Stomach smooth muscle (tissue), 2 donors: ENCODE data around the gene ATP6V1C2.
"Not testable (repeated sequence)": the region's sequence is repeated elsewhere in the genome, so short reads cannot be mapped to it uniquely, and the experiment has no call there.

Experiments
- H3K27ac ChIP-seq: one replicate; pipeline ENCODE4 v1.7.0; 2013; ENCODE audit warnings: mild to moderate bottlenecking, low read length, inconsistent platforms
- H3K27me3 ChIP-seq, 2 donors: one replicate each; pipeline ENCODE4 v1.7.0; 2013; ENCODE audit warnings: low read length in 2 of 2; ENCODE audit not compliant: insufficient read depth in 2 of 2, control insufficient read depth in 1 of 2
- H3K36me3 ChIP-seq, 2 donors: one replicate each; pipeline ENCODE4 v1.7.0; 2013; ENCODE audit warnings: low read length in 2 of 2; ENCODE audit not compliant: control insufficient read depth in 2 of 2, insufficient read depth in 2 of 2
- H3K4me1 ChIP-seq: one replicate; pipeline ENCODE4 v1.7.0; 2013; ENCODE audit warnings: low read length; ENCODE audit not compliant: control insufficient read depth, insufficient read depth
- H3K4me3 ChIP-seq, 2 donors: one replicate each; pipeline ENCODE4 v1.7.0; 2013; ENCODE audit warnings: low read length in 2 of 2
- H3K9ac ChIP-seq, 2 donors: one replicate each; pipeline ENCODE4 v1.7.0; 2013; ENCODE audit warnings: low read length in 2 of 2, mild to moderate bottlenecking in 1 of 2
- H3K9me3 ChIP-seq, 2 donors: one replicate each; pipeline ENCODE4 v1.7.0; 2013; ENCODE audit warnings: low read length in 2 of 2; ENCODE audit not compliant: control insufficient read depth in 2 of 2
- donor health status: healthy.
- donor health status: Pancreatic carcinoma.

The ATP6V1C2 gene

GRCh38 chr2:10813163-10814138 lies 92.0 kb downstream of the ATP6V1C2 start:
- H3K9me3 ChIP-seq, H3K27me3 ChIP-seq, H3K36me3 ChIP-seq: not testable (repeated sequence)
- peak overlapping the region; percentile 26 to 60 for H3K9ac ChIP-seq
- peak overlapping the region; percentile 67 for H3K27ac ChIP-seq
- peak overlapping the region; percentile 64 to 85 for H3K4me3 ChIP-seq
- peaks cover 13% of the 10 kb centered on the region for H3K4me1 ChIP-seq

- H3K4me1 ChIP-seq = peaks cover 13% of the 10 kb centered on the region
- no peaks in the 10 kb centered on the region for H3K36me3 ChIP-seq
- H3K4me3 ChIP-seq = no peak overlapping the region
- no peak overlapping the region for H3K27ac ChIP-seq
- H3K9ac ChIP-seq = no peak overlapping the region
- no peaks in the 10 kb centered on the region for H3K9me3 ChIP-seq
- H3K27me3 ChIP-seq = no peaks in the 10 kb centered on the region
These were observed 92.7 kb downstream of the ATP6V1C2 start for GRCh38 chr2:10814142-10814541.

- Histone ChIP-seq H3K9me3 (no peaks in the 10 kb centered on the region), H3K27ac (no peak overlapping the region), H3K27me3 (no peaks in the 10 kb centered on the region), H3K36me3 (no peaks in the 10 kb centered on the region), H3K9ac (no peak overlapping the region), H3K4me1 (peaks cover 13% of the 10 kb centered on the region), H3K4me3 (no peak overlapping the region)
These were observed 93.3 kb downstream of the ATP6V1C2 start for GRCh38 chr2:10814571-10815331.

GRCh38 chr2:10817413-10817812 lies 96.0 kb downstream of the ATP6V1C2 start:
- Histone ChIP-seq H3K27me3 (peaks cover 0 to 2% of the 10 kb centered on the region in 2 donors), H3K4me1 (peaks cover 2% of the 10 kb centered on the region)

GRCh38 chr2:10818305-10818704 lies 96.9 kb downstream of the ATP6V1C2 start:
- not testable (repeated sequence) for H3K27ac ChIP-seq, H3K27me3 ChIP-seq, H3K4me1 ChIP-seq, H3K36me3 ChIP-seq, H3K9me3 ChIP-seq, H3K4me3 ChIP-seq, H3K9ac ChIP-seq

More at GRCh38 chr2:10817413-10817812, 96.0 kb downstream of the ATP6V1C2 start:
- Histone ChIP-seq H3K27ac (no peak overlapping the region), H3K9me3 (no peaks in the 10 kb centered on the region), H3K36me3 (no peaks in the 10 kb centered on the region), H3K4me3 (no peak overlapping the region), H3K9ac (no peak overlapping the region)

- Histone ChIP-seq H3K9ac (no peak overlapping the region), H3K4me1 (no peaks in the 10 kb centered on the region), H3K27me3 (peaks cover 2% of the 10 kb centered on the region in 2 donors), H3K9me3 (no peaks in the 10 kb centered on the region), H3K27ac (no peak overlapping the region), H3K36me3 (no peaks in the 10 kb centered on the region), H3K4me3 (no peak overlapping the region)
These were observed 97.6 kb downstream of the ATP6V1C2 start for GRCh38 chr2:10818984-10819383.

GRCh38 chr2:10819714-10820314 lies 98.4 kb downstream of the ATP6V1C2 start:
- H3K4me3 ChIP-seq = no peak overlapping the region
- H3K27me3 ChIP-seq = peaks cover 2 to 5% of the 10 kb centered on the region in 2 donors
- H3K36me3 ChIP-seq = no peaks in the 10 kb centered on the region

GRCh38 chr2:10820562-10820961 lies 99.1 kb downstream of the ATP6V1C2 start:
- Histone ChIP-seq H3K9ac (no peak overlapping the region), H3K4me3 (no peak overlapping the region), H3K4me1 (no peaks in the 10 kb centered on the region), H3K27ac (no peak overlapping the region), H3K27me3 (peaks cover 4 to 5% of the 10 kb centered on the region in 2 donors), H3K36me3 (no peaks in the 10 kb centered on the region), H3K9me3 (no peaks in the 10 kb centered on the region)

More at GRCh38 chr2:10819714-10820314, 98.4 kb downstream of the ATP6V1C2 start:
- Histone ChIP-seq H3K9ac (no peak overlapping the region), H3K9me3 (no peaks in the 10 kb centered on the region), H3K27ac (no peak overlapping the region), H3K4me1 (no peaks in the 10 kb centered on the region)

- Histone ChIP-seq H3K4me1 (no peaks in the 10 kb centered on the region), H3K27me3 (peaks cover 5% of the 10 kb centered on the region in 2 donors), H3K9me3 (no peaks in the 10 kb centered on the region), H3K4me3 (no peak overlapping the region), H3K9ac (no peak overlapping the region), H3K27ac (no peak overlapping the region), H3K36me3 (no peaks in the 10 kb centered on the region)
These were observed 99.7 kb downstream of the ATP6V1C2 start for GRCh38 chr2:10820978-10821695.

- Histone ChIP-seq H3K9me3 (no peaks in the 10 kb centered on the region), H3K4me1 (no peaks in the 10 kb centered on the region), H3K27ac (no peak overlapping the region), H3K9ac (no peak overlapping the region), H3K36me3 (no peaks in the 10 kb centered on the region), H3K4me3 (no peak overlapping the region), H3K27me3 (peaks cover 5 to 8% of the 10 kb centered on the region in 2 donors)
These were observed 102.8 kb downstream of the ATP6V1C2 start for GRCh38 chr2:10824191-10824590.
